H9 (cell line): ENCODE results near the gene MARK4. TPM values are rescaled to one million over a fixed set of nuclear protein-coding genes. Genes with fewer than 3 reads are reported as not detected.

Experiments
- DNase-seq: peaks from one replicate; pipeline ENCODE4 v3.0.0-alpha.2; 2017
- H2AFZ ChIP-seq: one replicate; pipeline ENCODE4 v1.6.1; 2013; ENCODE audit warnings: mild to moderate bottlenecking, low read length, control low read depth, moderate library complexity
- H2AK5ac ChIP-seq: 2 replicates; pipeline ENCODE4 v1.6.1; 2013; ENCODE audit warnings: low read length, control low read depth, mixed read lengths; ENCODE audit not compliant: insufficient read length
- H2BK120ac ChIP-seq: one replicate; pipeline ENCODE4 v1.6.1; 2013; ENCODE audit warnings: low read depth, mild to moderate bottlenecking, low read length, control low read depth, inconsistent platforms; ENCODE audit not compliant: poor library complexity, severe bottlenecking
- H2BK12ac ChIP-seq: 2 replicates; pipeline ENCODE4 v1.6.1; 2013; ENCODE audit warnings: low read length, control low read depth, mixed read lengths, low read depth; ENCODE audit not compliant: insufficient read length
- H2BK15ac ChIP-seq: 2 replicates; pipeline ENCODE4 v1.6.1; 2013; ENCODE audit warnings: low read depth, low read length, control low read depth
- H2BK20ac ChIP-seq: one replicate; pipeline ENCODE4 v1.6.1; 2013; ENCODE audit warnings: low read depth, mild to moderate bottlenecking, low read length, control low read depth, inconsistent platforms; ENCODE audit not compliant: poor library complexity, severe bottlenecking
- H2BK5ac ChIP-seq: 2 replicates; pipeline ENCODE4 v1.6.1; 2013; ENCODE audit warnings: low read length, control low read depth, mixed read lengths; ENCODE audit not compliant: insufficient read length
- H3K14ac ChIP-seq: 2 replicates; pipeline ENCODE4 v1.6.1; 2013; ENCODE audit warnings: low read length, control low read depth; ENCODE audit not compliant: insufficient read depth
- H3K18ac ChIP-seq: 2 replicates; pipeline ENCODE4 v1.6.1; 2013; ENCODE audit warnings: low read depth, mild to moderate bottlenecking, mixed read lengths, low read length, control low read depth; ENCODE audit not compliant: insufficient read length
- H3K23ac ChIP-seq: 2 replicates; pipeline ENCODE4 v1.6.1; 2013; ENCODE audit warnings: low read length, control low read depth, mixed read lengths, low read depth; ENCODE audit not compliant: insufficient read length
- H3K23me2 ChIP-seq: 2 replicates; pipeline ENCODE4 v1.6.1; 2013; ENCODE audit warnings: low read depth, mild to moderate bottlenecking, mixed read lengths, low read length, control low read depth; ENCODE audit not compliant: insufficient read length, poor library complexity, severe bottlenecking
- H3K27ac ChIP-seq: 2 replicates; pipeline ENCODE4 v1.5.1; 2013; ENCODE audit warnings: low read length, control low read depth, mixed read lengths, low read depth; ENCODE audit not compliant: insufficient read length
- H3K27me3 ChIP-seq: 2 replicates; pipeline ENCODE4 v1.6.1; 2013; ENCODE audit warnings: low read length, control low read depth, inconsistent platforms; ENCODE audit not compliant: insufficient read depth
- H3K4ac ChIP-seq: 2 replicates; pipeline ENCODE4 v1.6.1; 2013; ENCODE audit warnings: low read depth, mild to moderate bottlenecking, control low read depth, inconsistent platforms, low read length, moderate library complexity
- H3K4me1 ChIP-seq: 2 replicates; pipeline ENCODE4 v1.6.1; 2013; ENCODE audit warnings: low read length, control low read depth, inconsistent platforms; ENCODE audit not compliant: insufficient read depth
- H3K4me2 ChIP-seq: 2 replicates; pipeline ENCODE4 v1.6.1; 2013; ENCODE audit warnings: low read length, control low read depth, mixed read lengths; ENCODE audit not compliant: insufficient read length, insufficient read depth
- H3K56ac ChIP-seq: 2 replicates; pipeline ENCODE4 v1.6.1; 2013; ENCODE audit warnings: low read depth, mild to moderate bottlenecking, mixed read lengths, low read length, control low read depth; ENCODE audit not compliant: insufficient read length
- H3K79me1 ChIP-seq: 2 replicates; pipeline ENCODE4 v1.6.1; 2013; ENCODE audit warnings: low read depth, mild to moderate bottlenecking, moderate library complexity, low read length, control low read depth, inconsistent platforms; ENCODE audit not compliant: insufficient read depth, poor library complexity, severe bottlenecking
- H3K79me2 ChIP-seq: 2 replicates; pipeline ENCODE4 v1.6.1; 2013; ENCODE audit warnings: low read length, control low read depth, inconsistent platforms; ENCODE audit not compliant: insufficient read depth
- H3K9ac ChIP-seq: 2 replicates; pipeline ENCODE4 v1.6.1; 2013; ENCODE audit warnings: low read length, control low read depth, mixed read lengths; ENCODE audit not compliant: insufficient read length; ENCODE audit errors: extremely low read depth
- H3K9me3 ChIP-seq: one replicate; pipeline ENCODE4 v1.6.1; 2013; ENCODE audit warnings: low read depth, low read length, inconsistent platforms; ENCODE audit not compliant: control insufficient read depth
- H3T11ph ChIP-seq: one replicate; pipeline ENCODE4 v1.6.1; 2013; ENCODE audit warnings: mild to moderate bottlenecking, low read length, control low read depth, inconsistent platforms
- H4K20me1 ChIP-seq: one replicate; pipeline ENCODE4 v1.6.1; 2013; ENCODE audit not compliant: control insufficient read depth, insufficient read length, insufficient read depth
- H4K5ac ChIP-seq: 2 replicates; pipeline ENCODE4 v1.6.1; 2013; ENCODE audit warnings: low read depth, mild to moderate bottlenecking, mixed read lengths, low read length, control low read depth; ENCODE audit not compliant: insufficient read length
- H4K8ac ChIP-seq: replicated peaks from 2 replicates; pipeline ENCODE4 v1.6.1; 2013; ENCODE audit warnings: low read length, control low read depth, mixed read lengths, low read depth; ENCODE audit not compliant: insufficient read length
- H4K91ac ChIP-seq: 2 replicates; pipeline ENCODE4 v1.6.1; 2013; ENCODE audit warnings: low read depth, mild to moderate bottlenecking, moderate library complexity, mixed read lengths, low read length, control low read depth; ENCODE audit not compliant: insufficient read length
- H3K27ac Mint-ChIP-seq, 3 experiments: 2 replicates in 2 of 3; 3 replicates in 1 of 3; pipeline ENCODE4 v1.8.0; 2020 to 2021; ENCODE audit warnings: mixed read lengths in 3 of 3, mild to moderate bottlenecking in 1 of 3, moderate library complexity in 1 of 3
- H3K27me3 Mint-ChIP-seq: 2 replicates; pipeline ENCODE4 v1.8.0; 2021; ENCODE audit warnings: low read depth, mild to moderate bottlenecking, moderate library complexity, mixed read lengths
- H3K36me3 Mint-ChIP-seq, 3 experiments: 2 replicates in 2 of 3; 3 replicates in 1 of 3; pipeline ENCODE4 v1.8.0; 2020 to 2021; ENCODE audit warnings: low read depth in 3 of 3, mixed read lengths in 3 of 3; ENCODE audit not compliant: insufficient read depth in 1 of 3
- H3K4me1 Mint-ChIP-seq, 2 experiments: 2 replicates each; pipeline ENCODE4 v1.8.0; 2020; ENCODE audit warnings: mixed read lengths in 2 of 2
- H3K4me3 Mint-ChIP-seq, 2 experiments: 2 replicates in 1 of 2; 3 replicates in 1 of 2; pipeline ENCODE4 v1.8.0; 2020 to 2021; ENCODE audit warnings: mild to moderate bottlenecking in 2 of 2, mixed read lengths in 2 of 2, moderate library complexity in 1 of 2
- H3K9me3 Mint-ChIP-seq, 2 experiments: 2 replicates in 1 of 2; 3 replicates in 1 of 2; pipeline ENCODE4 v1.8.0; 2020; ENCODE audit warnings: mild to moderate bottlenecking in 2 of 2, mixed read lengths in 2 of 2, moderate library complexity in 1 of 2
- WGBS: extraction: QIAGEN DNeasy Blood & Tissue Kit; methylation state at CpG from one replicate; pipeline ENCODE4 v1.1.7; 2013; ENCODE audit warnings: missing lambda C conversion rate, low lambda C conversion rate, mixed read lengths; ENCODE audit not compliant: insufficient read length; ENCODE audit errors: extremely low coverage; 5-methylcytosine and 5-hydroxymethylcytosine counted together
- total RNA-seq: library from RNA; stranded (reverse); gene quantifications from 2 replicates; pipeline ENCODE4 v1.2.1, GENCODE V29; 2021
- TF ChIP-seq, protein P1 (sequence below): fragments of 200-600 bp; sonication (generic); conservative IDR thresholded peaks from 3 replicates; pipeline ENCODE4 v1.8.0; 2021; ENCODE audit warnings: antibody characterized with exemption, mild to moderate bottlenecking

The MARK4 gene
- total RNA-seq, 1 experiment from 2014 or later, result 44.7 TPM

DNA sequence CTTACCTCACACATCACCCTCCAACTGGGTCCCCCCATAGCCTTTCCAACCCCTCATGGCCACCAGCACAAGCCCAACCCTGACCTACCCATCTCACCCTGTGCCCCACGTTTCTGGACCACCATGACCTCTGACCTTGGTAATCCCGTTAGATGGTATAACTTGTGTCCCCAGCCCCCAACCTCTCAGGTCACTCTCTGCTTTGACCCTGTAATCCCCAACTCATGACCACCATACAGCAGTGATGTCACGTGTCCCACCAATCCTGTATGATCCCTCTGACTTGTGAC, 98.0 kb downstream of the MARK4 start:
- H3K4me1 ChIP-seq, result no peaks in the 10 kb centered on the region
- H4K8ac ChIP-seq, result no peak overlapping the region
- Mint-ChIP-seq H3K9me3 (no peaks in the 10 kb centered on the region), H3K4me1 (peaks cover 8 to 20% of the 10 kb centered on the region in 2 experiments; a peak in 3 of 4 replicates), H3K36me3 (peaks cover 22 to 51% (median 45%) of the 10 kb centered on the region in 3 experiments; a peak in 6 of 7 replicates), H3K27ac (peak overlapping the region in 1 of 3 experiments; percentile 37; a peak in 1 of 7 replicates), H3K4me3 (peak overlapping the region in 1 of 2 experiments; percentile 39; a peak in 2 of 5 replicates), H3K27me3 (peaks cover 2% of the 10 kb centered on the region)
- H4K20me1 ChIP-seq, result peaks cover 2% of the 10 kb centered on the region
- H2BK15ac ChIP-seq, result no peak overlapping the region
- no CpG with 5 or more reads among the region's 3 CpGs for WGBS
- H3K4ac ChIP-seq, result no peak overlapping the region
- H2BK20ac ChIP-seq, result no peak overlapping the region
- H3T11ph ChIP-seq, result no peak overlapping the region
- no peak overlapping the region for H3K4me2 ChIP-seq
- H2AK5ac ChIP-seq, result no peak overlapping the region
- no peaks in the 10 kb centered on the region for H3K27me3 ChIP-seq
- H3K27ac ChIP-seq, result no peak overlapping the region
- H3K9me3 ChIP-seq, result no peaks in the 10 kb centered on the region
- TF ChIP-seq, protein P1, sequence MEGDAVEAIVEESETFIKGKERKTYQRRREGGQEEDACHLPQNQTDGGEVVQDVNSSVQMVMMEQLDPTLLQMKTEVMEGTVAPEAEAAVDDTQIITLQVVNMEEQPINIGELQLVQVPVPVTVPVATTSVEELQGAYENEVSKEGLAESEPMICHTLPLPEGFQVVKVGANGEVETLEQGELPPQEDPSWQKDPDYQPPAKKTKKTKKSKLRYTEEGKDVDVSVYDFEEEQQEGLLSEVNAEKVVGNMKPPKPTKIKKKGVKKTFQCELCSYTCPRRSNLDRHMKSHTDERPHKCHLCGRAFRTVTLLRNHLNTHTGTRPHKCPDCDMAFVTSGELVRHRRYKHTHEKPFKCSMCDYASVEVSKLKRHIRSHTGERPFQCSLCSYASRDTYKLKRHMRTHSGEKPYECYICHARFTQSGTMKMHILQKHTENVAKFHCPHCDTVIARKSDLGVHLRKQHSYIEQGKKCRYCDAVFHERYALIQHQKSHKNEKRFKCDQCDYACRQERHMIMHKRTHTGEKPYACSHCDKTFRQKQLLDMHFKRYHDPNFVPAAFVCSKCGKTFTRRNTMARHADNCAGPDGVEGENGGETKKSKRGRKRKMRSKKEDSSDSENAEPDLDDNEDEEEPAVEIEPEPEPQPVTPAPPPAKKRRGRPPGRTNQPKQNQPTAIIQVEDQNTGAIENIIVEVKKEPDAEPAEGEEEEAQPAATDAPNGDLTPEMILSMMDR, result no peak
- H3K79me1 ChIP-seq, result no peaks in the 10 kb centered on the region
- no peak overlapping the region for H4K91ac ChIP-seq
- no peak overlapping the region for H3K56ac ChIP-seq
- DNase-seq, result no peak
- no peak overlapping the region for H3K23ac ChIP-seq
- H2BK5ac ChIP-seq, result no peak overlapping the region
- H3K79me2 ChIP-seq, result no peaks in the 10 kb centered on the region
- no peak overlapping the region for H4K5ac ChIP-seq
- no peak overlapping the region for H2BK120ac ChIP-seq
- H3K14ac ChIP-seq, result no peak overlapping the region
- H3K9ac ChIP-seq, result no peak overlapping the region
- no peaks in the 10 kb centered on the region for H3K23me2 ChIP-seq
- no peak overlapping the region for H3K18ac ChIP-seq
- H2BK12ac ChIP-seq, result no peak overlapping the region
- no peak overlapping the region for H2AFZ ChIP-seq
